Liver (tissue), 3 donors: Measurements from ENCODE around the gene CSMD2.

Experiments
- EGR1 ChIP-seq, 2 donors: IDR thresholded peaks; 2 replicates each; pipeline ENCODE4 v1.6.1; 2016 to 2018; ENCODE audit warnings: antibody characterized with exemption in 2 of 2, low read depth in 2 of 2
- RAD21 ChIP-seq, 2 donors: IDR thresholded peaks; 2 replicates each; pipeline ENCODE4 v1.6.1; 2016; ENCODE audit warnings: antibody characterized with exemption in 2 of 2, mild to moderate bottlenecking in 2 of 2
- SP1 ChIP-seq: IDR thresholded peaks from 2 replicates; pipeline ENCODE4 v1.6.1; 2018; ENCODE audit warnings: antibody characterized with exemption, mild to moderate bottlenecking
- TF ChIP-seq, protein P1 (sequence below): IDR thresholded peaks from 2 replicates; pipeline ENCODE4 v1.6.1; 2016; ENCODE audit warnings: antibody characterized with exemption
- TF ChIP-seq, protein P2 (sequence below): IDR thresholded peaks from 2 replicates; pipeline ENCODE4 v1.6.1; 2016; ENCODE audit warnings: antibody characterized with exemption
- TF ChIP-seq, protein P3 (sequence below): fragments of 150-350 bp; IDR thresholded peaks from 2 replicates; pipeline ENCODE4 v1.5.1; 2017; ENCODE audit warnings: improper control_type of control experiment, low read depth, low read length; ENCODE audit not compliant: missing input control
- donor health status: healthy.
- donor health status: healthy.

DNA sequence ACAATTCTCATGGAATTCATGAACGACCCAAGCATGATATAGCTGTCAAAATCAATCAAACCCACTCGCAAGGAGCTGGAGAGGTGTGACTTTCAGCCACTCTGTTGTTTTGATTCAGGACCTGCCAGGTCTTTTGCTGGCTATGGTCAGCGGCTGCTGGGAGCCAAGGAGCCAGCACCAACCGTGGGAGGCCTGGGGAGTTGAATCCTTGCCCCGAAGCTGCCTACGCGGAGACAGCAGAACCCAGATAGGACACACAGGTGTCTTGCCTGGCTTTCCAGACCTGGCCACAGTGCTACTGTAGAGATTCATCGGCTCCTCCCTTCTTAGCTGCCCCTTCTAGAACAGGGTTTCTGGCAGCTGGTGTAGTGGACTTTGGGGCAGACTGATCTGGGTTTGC, 649.9 kb downstream of the CSMD2 start:
- TF ChIP-seq, protein P1, sequence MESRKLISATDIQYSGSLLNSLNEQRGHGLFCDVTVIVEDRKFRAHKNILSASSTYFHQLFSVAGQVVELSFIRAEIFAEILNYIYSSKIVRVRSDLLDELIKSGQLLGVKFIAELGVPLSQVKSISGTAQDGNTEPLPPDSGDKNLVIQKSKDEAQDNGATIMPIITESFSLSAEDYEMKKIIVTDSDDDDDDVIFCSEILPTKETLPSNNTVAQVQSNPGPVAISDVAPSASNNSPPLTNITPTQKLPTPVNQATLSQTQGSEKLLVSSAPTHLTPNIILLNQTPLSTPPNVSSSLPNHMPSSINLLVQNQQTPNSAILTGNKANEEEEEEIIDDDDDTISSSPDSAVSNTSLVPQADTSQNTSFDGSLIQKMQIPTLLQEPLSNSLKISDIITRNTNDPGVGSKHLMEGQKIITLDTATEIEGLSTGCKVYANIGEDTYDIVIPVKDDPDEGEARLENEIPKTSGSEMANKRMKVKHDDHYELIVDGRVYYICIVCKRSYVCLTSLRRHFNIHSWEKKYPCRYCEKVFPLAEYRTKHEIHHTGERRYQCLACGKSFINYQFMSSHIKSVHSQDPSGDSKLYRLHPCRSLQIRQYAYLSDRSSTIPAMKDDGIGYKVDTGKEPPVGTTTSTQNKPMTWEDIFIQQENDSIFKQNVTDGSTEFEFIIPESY = no peak
- TF ChIP-seq, protein P2, sequence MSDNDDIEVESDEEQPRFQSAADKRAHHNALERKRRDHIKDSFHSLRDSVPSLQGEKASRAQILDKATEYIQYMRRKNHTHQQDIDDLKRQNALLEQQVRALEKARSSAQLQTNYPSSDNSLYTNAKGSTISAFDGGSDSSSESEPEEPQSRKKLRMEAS = no peak
- TF ChIP-seq, protein P3, sequence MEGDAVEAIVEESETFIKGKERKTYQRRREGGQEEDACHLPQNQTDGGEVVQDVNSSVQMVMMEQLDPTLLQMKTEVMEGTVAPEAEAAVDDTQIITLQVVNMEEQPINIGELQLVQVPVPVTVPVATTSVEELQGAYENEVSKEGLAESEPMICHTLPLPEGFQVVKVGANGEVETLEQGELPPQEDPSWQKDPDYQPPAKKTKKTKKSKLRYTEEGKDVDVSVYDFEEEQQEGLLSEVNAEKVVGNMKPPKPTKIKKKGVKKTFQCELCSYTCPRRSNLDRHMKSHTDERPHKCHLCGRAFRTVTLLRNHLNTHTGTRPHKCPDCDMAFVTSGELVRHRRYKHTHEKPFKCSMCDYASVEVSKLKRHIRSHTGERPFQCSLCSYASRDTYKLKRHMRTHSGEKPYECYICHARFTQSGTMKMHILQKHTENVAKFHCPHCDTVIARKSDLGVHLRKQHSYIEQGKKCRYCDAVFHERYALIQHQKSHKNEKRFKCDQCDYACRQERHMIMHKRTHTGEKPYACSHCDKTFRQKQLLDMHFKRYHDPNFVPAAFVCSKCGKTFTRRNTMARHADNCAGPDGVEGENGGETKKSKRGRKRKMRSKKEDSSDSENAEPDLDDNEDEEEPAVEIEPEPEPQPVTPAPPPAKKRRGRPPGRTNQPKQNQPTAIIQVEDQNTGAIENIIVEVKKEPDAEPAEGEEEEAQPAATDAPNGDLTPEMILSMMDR = no peak
- no peak for TF ChIP-seq SP1
- no peak for TF ChIP-seq RAD21 (IDR thresholded peaks at IDR 0.05)
- TF ChIP-seq EGR1 (IDR thresholded peaks at IDR 0.05; ENCODE audit: low read depth in 2 of 2) = no peak
